Activated gamma-delta T cell treated with anti-CD3 and anti-CD28 coated beads, Interleukin-2, amount 50 U/mL, for 16 hours (primary cell): ENCODE results near the gene PHKG2.

Experiments used
- DNase-seq: peaks from one replicate; pipeline ENCODE4 v3.0.0-alpha.2; 2020; ENCODE audit warnings: low read depth

The PHKG2 gene

GRCh38 chr16:30728899-30729672 lies 19.1 kb upstream of the PHKG2 start:
- DNase-seq = no peak

GRCh38 chr16:30731411-30731810 lies 16.8 kb upstream of the PHKG2 start:
- no peak for DNase-seq

- no peak for DNase-seq
These were observed 11.0 kb upstream of the PHKG2 start for GRCh38 chr16:30736995-30737793.

GRCh38 chr16:30737794-30738648 lies 10.2 kb upstream of the PHKG2 start:
- no peak for DNase-seq

- DNase-seq = no peak
These were observed 9.0 kb upstream of the PHKG2 start for GRCh38 chr16:30738984-30739951.

GRCh38 chr16:30740364-30741251 lies 7.6 kb upstream of the PHKG2 start:
- DNase-seq = no peak

GRCh38 chr16:30741461-30741914 lies 6.7 kb upstream of the PHKG2 start:
- DNase-seq = no peak

GRCh38 chr16:30743716-30744115 lies 4.5 kb upstream of the PHKG2 start:
- no peak for DNase-seq

- no peak for DNase-seq
These were observed 4.0 kb upstream of the PHKG2 start for GRCh38 chr16:30744183-30744582.

GRCh38 chr16:30745082-30745481 lies 3.1 kb upstream of the PHKG2 start:
- DNase-seq = no peak

- no peak for DNase-seq
These were observed 1.5 kb upstream of the PHKG2 start for GRCh38 chr16:30746638-30747175.

- DNase-seq = no peak
These were observed 894 bp upstream of the PHKG2 start for GRCh38 chr16:30747331-30747730.

- no peak for DNase-seq
These were observed 615 bp downstream of the PHKG2 start for GRCh38 chr16:30748634-30749445.

- DNase-seq = no peak
These were observed 2.0 kb downstream of the PHKG2 start for GRCh38 chr16:30750201-30750600.

GRCh38 chr16:30750876-30751465 lies 2.7 kb downstream of the PHKG2 start:
- DNase-seq = no peak

GRCh38 chr16:30753596-30753995 lies 5.4 kb downstream of the PHKG2 start:
- no peak for DNase-seq

GRCh38 chr16:30755955-30756780 lies 7.9 kb downstream of the PHKG2 start:
- no peak for DNase-seq

GRCh38 chr16:30756781-30757100 lies 8.5 kb downstream of the PHKG2 start:
- no peak for DNase-seq
